ENCODE measurements around the gene D2HGDH.
"Not testable (repeated sequence)": the region's sequence is repeated elsewhere in the genome, so short reads cannot be mapped to it uniquely, and the experiment has no call there.

Gene D2HGDH

GRCh38 chr2:241719093-241719492 lies 15.3 kb upstream of the D2HGDH start:
- Mint-ChIP-seq H3K4me1 (ENCODE audit: low read depth) (no peaks in the 10 kb centered on the region), H3K27ac (no peak overlapping the region), H3K4me3 (no peak overlapping the region), H3K36me3 (ENCODE audit: low read depth) (peaks cover 86% of the 10 kb centered on the region), H3K9me3 (peaks cover 2% of the 10 kb centered on the region), H3K27me3 (no peaks in the 10 kb centered on the region)
- DNase-seq = no peak

GRCh38 chr2:241720099-241720498 lies 14.3 kb upstream of the D2HGDH start:
- no peaks in the 10 kb centered on the region for H3K4me1 Mint-ChIP-seq (ENCODE audit: low read depth)
- H3K27ac Mint-ChIP-seq = no peak overlapping the region
- no peak for DNase-seq
- H3K36me3 Mint-ChIP-seq (ENCODE audit: low read depth) = peaks cover 88% of the 10 kb centered on the region
- H3K27me3 Mint-ChIP-seq = no peaks in the 10 kb centered on the region
- H3K4me3 Mint-ChIP-seq = no peak overlapping the region
- H3K9me3 Mint-ChIP-seq = peaks cover 2% of the 10 kb centered on the region

DNA sequence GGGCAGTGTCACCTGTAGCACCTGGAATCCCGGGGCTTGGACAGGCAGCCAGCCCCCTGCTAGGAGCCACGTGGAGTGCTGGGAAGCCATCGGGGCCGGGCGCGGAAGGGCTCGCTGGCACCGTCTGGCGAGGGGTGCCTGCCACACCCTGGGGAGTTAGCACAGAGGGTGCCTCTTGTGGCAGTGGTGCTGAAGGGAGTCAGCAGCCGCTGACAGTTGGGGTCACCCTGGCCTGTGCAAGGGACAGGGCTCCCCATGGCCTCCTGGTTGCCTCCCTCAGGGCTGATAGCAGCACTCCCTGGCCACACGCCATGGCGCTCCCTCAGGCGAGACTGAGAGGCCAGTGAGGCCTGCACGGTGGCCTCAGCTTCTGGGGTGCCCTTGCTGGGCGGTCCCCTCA lies 13.9 kb upstream of the D2HGDH start:
- Mint-ChIP-seq H3K4me3 (no peak overlapping the region), H3K27me3 (no peaks in the 10 kb centered on the region), H3K27ac (no peak overlapping the region), H3K9me3 (peaks cover 2% of the 10 kb centered on the region), H3K4me1 (ENCODE audit: low read depth) (no peaks in the 10 kb centered on the region), H3K36me3 (ENCODE audit: low read depth) (peaks cover 90% of the 10 kb centered on the region)
- DNase-seq = no peak

DNA sequence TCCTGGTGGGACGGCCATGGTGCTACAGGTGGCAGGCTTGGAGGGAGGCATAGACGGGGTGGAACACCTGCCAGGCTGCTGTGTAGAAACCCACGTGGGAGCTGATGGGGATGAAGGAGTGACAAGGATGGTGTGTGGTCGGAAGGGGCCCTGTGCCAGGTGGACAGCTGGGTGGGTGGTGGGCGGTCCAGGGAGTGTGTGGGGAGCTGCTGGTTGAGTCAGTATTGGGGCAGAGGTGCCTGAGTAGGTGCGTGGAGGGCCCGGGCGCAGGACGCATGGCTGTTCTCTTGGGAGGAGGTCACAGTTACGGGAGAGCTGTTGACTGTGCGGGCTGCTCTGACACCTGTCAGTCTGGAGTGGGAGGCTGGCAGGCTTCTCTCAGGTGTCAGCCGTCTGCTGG lies 12.6 kb upstream of the D2HGDH start:
- peaks cover 84% of the 10 kb centered on the region for H3K36me3 Mint-ChIP-seq (ENCODE audit: low read depth)
- no peak for DNase-seq
- H3K27ac Mint-ChIP-seq = no peak overlapping the region
- H3K9me3 Mint-ChIP-seq = peaks cover 2% of the 10 kb centered on the region
- no peaks in the 10 kb centered on the region for H3K27me3 Mint-ChIP-seq
- no peaks in the 10 kb centered on the region for H3K4me1 Mint-ChIP-seq (ENCODE audit: low read depth)
- H3K4me3 Mint-ChIP-seq = no peak overlapping the region

DNA sequence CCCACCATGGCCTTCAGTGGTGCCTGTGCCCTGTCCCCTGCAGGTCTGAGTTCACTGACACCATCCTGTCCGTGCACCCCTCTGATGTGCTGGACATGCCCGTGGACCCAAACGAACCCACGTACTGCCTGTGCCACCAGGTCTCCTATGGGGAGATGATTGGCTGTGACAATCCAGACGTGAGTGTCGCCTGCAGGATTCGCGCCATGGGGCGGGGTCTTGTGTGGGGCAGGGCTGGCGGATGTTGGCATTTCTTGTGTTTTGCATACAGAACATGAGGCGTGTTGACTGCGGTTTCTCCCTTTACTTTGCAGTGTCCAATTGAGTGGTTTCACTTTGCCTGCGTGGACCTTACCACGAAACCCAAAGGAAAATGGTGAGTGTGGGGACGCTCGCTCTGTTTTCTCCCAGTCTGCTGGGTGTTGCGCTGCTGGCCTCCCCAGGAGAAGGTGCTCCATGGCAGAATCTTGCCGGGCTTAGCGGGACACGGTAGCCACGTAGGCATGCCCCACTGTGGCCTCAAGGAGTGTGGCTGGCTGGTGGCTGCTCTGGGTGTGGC lies 11.5 kb upstream of the D2HGDH start:
- Mint-ChIP-seq H3K4me3 (no peak overlapping the region), H3K27ac (no peak overlapping the region), H3K27me3 (no peaks in the 10 kb centered on the region), H3K36me3 (ENCODE audit: low read depth) (peaks cover 85% of the 10 kb centered on the region), H3K4me1 (ENCODE audit: low read depth) (no peaks in the 10 kb centered on the region), H3K9me3 (peaks cover 2% of the 10 kb centered on the region)
- DNase-seq = no peak

DNA sequence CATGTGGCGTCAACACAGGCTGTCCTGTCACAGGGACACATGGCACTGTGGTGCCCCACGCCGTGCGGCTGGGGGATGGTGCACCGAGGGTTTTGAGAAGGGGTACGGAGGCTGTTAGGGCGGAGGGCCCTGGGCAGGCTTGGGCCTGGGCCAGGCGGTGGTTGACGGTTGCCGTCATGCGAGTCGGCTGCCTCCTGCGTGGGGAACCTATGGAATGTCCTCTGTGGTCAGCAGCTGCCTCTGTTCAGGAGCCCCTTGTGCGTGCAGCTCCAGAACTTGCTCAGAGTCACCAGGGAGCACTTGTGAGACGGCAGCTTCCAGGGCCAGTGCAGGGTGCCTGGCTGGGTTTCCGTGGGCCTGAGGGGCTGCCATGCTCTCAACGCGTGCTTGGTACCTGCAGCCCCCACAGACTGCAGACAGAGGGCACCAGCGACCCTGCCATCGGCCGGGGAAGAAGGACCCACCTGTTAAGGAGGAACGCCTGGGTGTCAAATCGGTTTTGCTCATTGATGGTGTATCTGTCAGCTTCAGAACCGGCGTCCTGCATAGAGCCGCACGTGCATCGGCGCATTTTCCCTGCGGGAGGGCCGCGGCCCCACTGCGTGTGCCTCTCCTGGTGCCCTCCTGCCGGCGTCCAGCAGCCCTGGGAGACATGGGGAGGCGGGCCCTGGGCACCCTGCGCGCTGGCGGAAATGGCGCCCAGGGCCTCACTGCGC lies 10.0 kb upstream of the D2HGDH start:
- Mint-ChIP-seq H3K27me3 (no peaks in the 10 kb centered on the region), H3K4me3 (no peak overlapping the region), H3K27ac (no peak overlapping the region), H3K4me1 (ENCODE audit: low read depth) (peaks cover 1% of the 10 kb centered on the region), H3K36me3 (ENCODE audit: low read depth) (peaks cover 78% of the 10 kb centered on the region), H3K9me3 (peaks cover 2% of the 10 kb centered on the region)
- no peak for DNase-seq

GRCh38 chr2:241724975-241725870 lies 9.2 kb upstream of the D2HGDH start:
- Mint-ChIP-seq H3K36me3 (ENCODE audit: low read depth) (peaks cover 70% of the 10 kb centered on the region), H3K4me1 (ENCODE audit: low read depth) (peaks cover 9% of the 10 kb centered on the region), H3K27me3 (no peaks in the 10 kb centered on the region), H3K9me3 (peaks cover 2% of the 10 kb centered on the region), H3K27ac (peak overlapping the region; percentile 20), H3K4me3 (no peak overlapping the region)
- no peak for DNase-seq

GRCh38 chr2:241726459-241726858 lies 8.0 kb upstream of the D2HGDH start:
- H3K27me3 Mint-ChIP-seq = no peaks in the 10 kb centered on the region
- no peak overlapping the region for H3K4me3 Mint-ChIP-seq
- H3K9me3 Mint-ChIP-seq = peaks cover 2% of the 10 kb centered on the region
- H3K27ac Mint-ChIP-seq = no peak overlapping the region
- DNase-seq = no peak
- peaks cover 22% of the 10 kb centered on the region for H3K4me1 Mint-ChIP-seq (ENCODE audit: low read depth)
- peaks cover 63% of the 10 kb centered on the region for H3K36me3 Mint-ChIP-seq (ENCODE audit: low read depth)

DNA sequence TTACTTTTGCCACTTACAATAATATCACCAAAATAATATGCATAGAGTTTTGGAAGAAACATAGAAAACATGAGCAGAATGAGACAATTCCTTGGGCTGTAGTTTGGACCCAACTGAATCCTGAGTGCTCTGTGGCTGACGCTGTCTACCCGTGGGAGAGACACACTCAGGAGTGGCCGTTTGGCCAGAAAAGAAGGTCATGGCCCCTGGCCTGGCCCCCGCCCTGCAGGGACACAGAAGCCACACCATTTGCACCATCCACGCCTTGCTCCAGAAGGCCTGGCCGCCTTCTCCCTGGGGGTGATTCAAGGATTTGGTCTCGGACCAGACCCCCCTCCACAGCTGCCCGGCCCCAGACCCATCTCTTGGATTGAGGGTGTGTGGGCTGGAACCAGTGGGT lies 6.4 kb upstream of the D2HGDH start:
- no peak overlapping the region for H3K4me3 Mint-ChIP-seq
- H3K36me3 Mint-ChIP-seq (ENCODE audit: low read depth) = peaks cover 48% of the 10 kb centered on the region
- no peaks in the 10 kb centered on the region for H3K27me3 Mint-ChIP-seq
- H3K9me3 Mint-ChIP-seq = no peaks in the 10 kb centered on the region
- no peak overlapping the region for H3K27ac Mint-ChIP-seq
- peaks cover 31% of the 10 kb centered on the region for H3K4me1 Mint-ChIP-seq (ENCODE audit: low read depth)
- no peak for DNase-seq

GRCh38 chr2:241728627-241729026 lies 5.8 kb upstream of the D2HGDH start:
- no peak overlapping the region for H3K27ac Mint-ChIP-seq
- no peaks in the 10 kb centered on the region for H3K9me3 Mint-ChIP-seq
- no peak for DNase-seq
- no peaks in the 10 kb centered on the region for H3K27me3 Mint-ChIP-seq
- H3K4me1 Mint-ChIP-seq (ENCODE audit: low read depth) = peaks cover 36% of the 10 kb centered on the region
- H3K36me3 Mint-ChIP-seq (ENCODE audit: low read depth) = peaks cover 42% of the 10 kb centered on the region
- H3K4me3 Mint-ChIP-seq = no peak overlapping the region

GRCh38 chr2:241729868-241730267 lies 4.6 kb upstream of the D2HGDH start:
- Mint-ChIP-seq H3K4me3 (peak overlapping the region; percentile 11), H3K36me3 (ENCODE audit: low read depth) (peaks cover 29% of the 10 kb centered on the region), H3K4me1 (ENCODE audit: low read depth) (peaks cover 39% of the 10 kb centered on the region), H3K9me3 (no peaks in the 10 kb centered on the region), H3K27me3 (no peaks in the 10 kb centered on the region), H3K27ac (peak overlapping the region; percentile 74)
- no peak for DNase-seq

GRCh38 chr2:241730671-241731293 lies 3.6 kb upstream of the D2HGDH start:
- H3K9me3 Mint-ChIP-seq = no peaks in the 10 kb centered on the region
- H3K4me3 Mint-ChIP-seq = no peak overlapping the region
- DNase-seq = no peak
- H3K27ac Mint-ChIP-seq = peak overlapping the region; percentile 74
- H3K4me1 Mint-ChIP-seq (ENCODE audit: low read depth) = peaks cover 44% of the 10 kb centered on the region
- no peaks in the 10 kb centered on the region for H3K27me3 Mint-ChIP-seq
- peaks cover 28% of the 10 kb centered on the region for H3K36me3 Mint-ChIP-seq (ENCODE audit: low read depth)

DNA sequence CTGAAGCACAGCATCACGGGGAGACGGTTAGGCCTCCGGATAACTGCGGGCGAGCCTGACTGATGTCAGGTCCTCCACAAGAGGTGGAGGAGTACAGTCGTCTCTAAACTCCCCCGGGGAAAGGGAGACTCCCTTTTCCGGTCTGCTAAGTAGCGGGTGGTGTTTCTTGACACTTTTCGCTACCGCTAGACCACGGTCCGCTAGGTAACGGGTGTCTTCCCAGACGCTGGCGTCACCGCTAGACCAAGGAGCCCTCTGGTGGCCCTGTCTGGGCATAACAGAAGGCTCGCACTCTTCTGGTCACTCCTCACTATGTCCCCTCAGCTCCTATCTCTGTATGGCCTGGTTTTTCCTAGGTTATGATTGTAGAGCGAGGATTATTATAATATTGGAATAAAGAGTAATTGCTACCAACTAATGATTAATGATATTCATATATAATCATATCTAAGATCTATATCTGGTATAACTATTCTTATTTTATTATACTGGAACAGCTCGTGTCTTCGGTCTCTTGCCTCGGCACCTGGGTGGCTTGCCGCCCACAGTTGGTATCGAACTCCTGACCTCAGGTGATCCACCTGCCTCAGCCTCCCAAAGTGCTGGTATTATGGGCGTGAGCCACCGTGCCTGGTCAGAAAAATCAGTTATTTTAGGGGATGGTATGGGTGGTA lies 1.8 kb upstream of the D2HGDH start:
- H3K36me3 Mint-ChIP-seq (ENCODE audit: low read depth) = peaks cover 26% of the 10 kb centered on the region

More for the DNA sequence above, 1.8 kb upstream of the D2HGDH start:
- H3K9me3 Mint-ChIP-seq, H3K27ac Mint-ChIP-seq, H3K4me3 Mint-ChIP-seq, H3K27me3 Mint-ChIP-seq: not testable (repeated sequence)
- H3K4me1 Mint-ChIP-seq (ENCODE audit: low read depth) = peaks cover 53% of the 10 kb centered on the region
- DNase-seq = peak; percentile 76
